ENCODE measurements around the gene NKD1. TPM values are rescaled to one million over a fixed set of nuclear protein-coding genes. Genes with fewer than 3 reads are reported as not detected.
"Not testable (repeated sequence)": the region's sequence is repeated elsewhere in the genome, so short reads cannot be mapped to it uniquely, and the experiment has no call there.

The NKD1 gene
- total RNA-seq, 1 donor from 2014 or later = 0.96 TPM

GRCh38 chr16:50534958-50535357 lies 13.2 kb upstream of the NKD1 start:
- Mint-ChIP-seq H3K4me3 (ENCODE audit: low read depth) (no peak overlapping the region), H3K27ac (no peak overlapping the region), H3K27me3 (ENCODE audit: low read depth) (peaks cover 8% of the 10 kb centered on the region), H3K36me3 (ENCODE audit: low read depth) (no peaks in the 10 kb centered on the region), H3K4me1 (ENCODE audit: low read depth) (no peaks in the 10 kb centered on the region), H3K9me3 (peaks cover 5% of the 10 kb centered on the region)
- intact Hi-C loops (cut with micrococcal nuclease) = no loop called here
- no peak for DNase-seq (ENCODE audit: low spot score)

GRCh38 chr16:50535506-50536257 lies 12.5 kb upstream of the NKD1 start:
- no peak overlapping the region for H3K27ac Mint-ChIP-seq
- no peaks in the 10 kb centered on the region for H3K4me1 Mint-ChIP-seq (ENCODE audit: low read depth)
- intact Hi-C loops (cut with micrococcal nuclease) = no loop called here
- DNase-seq (ENCODE audit: low spot score) = no peak
- no peaks in the 10 kb centered on the region for H3K9me3 Mint-ChIP-seq
- peaks cover 3% of the 10 kb centered on the region for H3K27me3 Mint-ChIP-seq (ENCODE audit: low read depth)
- H3K4me3 Mint-ChIP-seq (ENCODE audit: low read depth) = no peak overlapping the region
- H3K36me3 Mint-ChIP-seq (ENCODE audit: low read depth) = no peaks in the 10 kb centered on the region

- H3K27ac Mint-ChIP-seq; H3K36me3 Mint-ChIP-seq (ENCODE audit: low read depth); DNase-seq (ENCODE audit: low spot score); H3K4me1 Mint-ChIP-seq (ENCODE audit: low read depth); H3K27me3 Mint-ChIP-seq (ENCODE audit: low read depth); H3K4me3 Mint-ChIP-seq (ENCODE audit: low read depth); H3K9me3 Mint-ChIP-seq; intact Hi-C loops (cut with micrococcal nuclease): not testable (repeated sequence)
Observed at GRCh38 chr16:50536258-50536645, 11.9 kb upstream of the NKD1 start.

- H3K4me3 Mint-ChIP-seq (ENCODE audit: low read depth) = no peak overlapping the region
- H3K9me3 Mint-ChIP-seq = no peaks in the 10 kb centered on the region
- no peak for DNase-seq (ENCODE audit: low spot score)
- H3K36me3 Mint-ChIP-seq (ENCODE audit: low read depth) = no peaks in the 10 kb centered on the region
- H3K27me3 Mint-ChIP-seq (ENCODE audit: low read depth) = peaks cover 11% of the 10 kb centered on the region
- no peak overlapping the region for H3K27ac Mint-ChIP-seq
- H3K4me1 Mint-ChIP-seq (ENCODE audit: low read depth) = no peaks in the 10 kb centered on the region
- intact Hi-C loops (cut with micrococcal nuclease) = no loop called here
Observed at GRCh38 chr16:50537533-50538290, 10.5 kb upstream of the NKD1 start.

- Mint-ChIP-seq H3K27ac (no peak overlapping the region), H3K4me1 (ENCODE audit: low read depth) (no peaks in the 10 kb centered on the region), H3K9me3 (peaks cover 8% of the 10 kb centered on the region), H3K4me3 (ENCODE audit: low read depth) (no peak overlapping the region), H3K36me3 (ENCODE audit: low read depth) (no peaks in the 10 kb centered on the region), H3K27me3 (ENCODE audit: low read depth) (peaks cover 18% of the 10 kb centered on the region)
- intact Hi-C loops (cut with micrococcal nuclease) = no loop called here
- DNase-seq (ENCODE audit: low spot score) = no peak
Observed at GRCh38 chr16:50538411-50539052, 9.7 kb upstream of the NKD1 start.

GRCh38 chr16:50539053-50539695 lies 9.0 kb upstream of the NKD1 start:
- Mint-ChIP-seq H3K9me3 (peaks cover 14% of the 10 kb centered on the region), H3K27me3 (ENCODE audit: low read depth) (peaks cover 24% of the 10 kb centered on the region), H3K4me3 (ENCODE audit: low read depth) (no peak overlapping the region), H3K4me1 (ENCODE audit: low read depth) (no peaks in the 10 kb centered on the region), H3K27ac (no peak overlapping the region), H3K36me3 (ENCODE audit: low read depth) (no peaks in the 10 kb centered on the region)
- intact Hi-C loops (cut with micrococcal nuclease) = no loop called here
- no peak for DNase-seq (ENCODE audit: low spot score)

GRCh38 chr16:50539822-50540710 lies 8.1 kb upstream of the NKD1 start:
- H3K36me3 Mint-ChIP-seq (ENCODE audit: low read depth) = no peaks in the 10 kb centered on the region
- H3K4me1 Mint-ChIP-seq (ENCODE audit: low read depth) = no peaks in the 10 kb centered on the region
- H3K27ac Mint-ChIP-seq = no peak overlapping the region
- intact Hi-C loops (cut with micrococcal nuclease) = no loop called here
- no peak for DNase-seq (ENCODE audit: low spot score)
- H3K9me3 Mint-ChIP-seq = peaks cover 18% of the 10 kb centered on the region
- H3K27me3 Mint-ChIP-seq (ENCODE audit: low read depth) = peaks cover 31% of the 10 kb centered on the region
- H3K4me3 Mint-ChIP-seq (ENCODE audit: low read depth) = no peak overlapping the region

GRCh38 chr16:50540711-50541007 lies 7.5 kb upstream of the NKD1 start:
- Mint-ChIP-seq H3K36me3 (ENCODE audit: low read depth) (no peaks in the 10 kb centered on the region), H3K9me3 (peaks cover 18% of the 10 kb centered on the region), H3K27ac (no peak overlapping the region), H3K4me1 (ENCODE audit: low read depth) (no peaks in the 10 kb centered on the region), H3K27me3 (ENCODE audit: low read depth) (peaks cover 34% of the 10 kb centered on the region), H3K4me3 (ENCODE audit: low read depth) (no peak overlapping the region)
- no peak for DNase-seq (ENCODE audit: low spot score)
- intact Hi-C loops (cut with micrococcal nuclease) = no loop called here

- intact Hi-C loops (cut with micrococcal nuclease) = no loop called here
Observed at GRCh38 chr16:50542703-50543102, 5.5 kb upstream of the NKD1 start.

GRCh38 chr16:50546125-50546524 lies 2.1 kb upstream of the NKD1 start:
- H3K4me3 Mint-ChIP-seq (ENCODE audit: low read depth) = no peak overlapping the region
- no peak overlapping the region for H3K27ac Mint-ChIP-seq
- peaks cover 4% of the 10 kb centered on the region for H3K4me1 Mint-ChIP-seq (ENCODE audit: low read depth)
- H3K9me3 Mint-ChIP-seq = peaks cover 18% of the 10 kb centered on the region
- no peak for DNase-seq (ENCODE audit: low spot score)
- H3K36me3 Mint-ChIP-seq (ENCODE audit: low read depth) = no peaks in the 10 kb centered on the region
- intact Hi-C loops (cut with micrococcal nuclease) = loop anchor here (2.0 to 5.0 kb wide), 3 partner anchors 43 to 201 kb away; no protein-coding TSS in a partner anchor
- peaks cover 65% of the 10 kb centered on the region for H3K27me3 Mint-ChIP-seq (ENCODE audit: low read depth)

More at GRCh38 chr16:50542703-50543102, 5.5 kb upstream of the NKD1 start:
- Mint-ChIP-seq H3K36me3 (ENCODE audit: low read depth) (no peaks in the 10 kb centered on the region), H3K27ac (no peak overlapping the region), H3K4me1 (ENCODE audit: low read depth) (peaks cover 4% of the 10 kb centered on the region), H3K9me3 (peaks cover 18% of the 10 kb centered on the region), H3K4me3 (ENCODE audit: low read depth) (no peak overlapping the region), H3K27me3 (ENCODE audit: low read depth) (peaks cover 44% of the 10 kb centered on the region)
- DNase-seq (ENCODE audit: low spot score) = no peak

GRCh38 chr16:50547340-50548124 lies 664 bp upstream of the NKD1 start:
- Mint-ChIP-seq H3K4me3 (ENCODE audit: low read depth) (peak overlapping the region; percentile 90), H3K4me1 (ENCODE audit: low read depth) (peaks cover 4% of the 10 kb centered on the region), H3K27ac (peak overlapping the region; percentile 28), H3K36me3 (ENCODE audit: low read depth) (no peaks in the 10 kb centered on the region), H3K27me3 (ENCODE audit: low read depth) (peaks cover 66% of the 10 kb centered on the region), H3K9me3 (peaks cover 18% of the 10 kb centered on the region)
- peak; percentile 75 for DNase-seq (ENCODE audit: low spot score)
- intact Hi-C loops (cut with micrococcal nuclease) = loop anchor here (1.0 to 5.0 kb wide), 4 partner anchors 41 to 259 kb away; no protein-coding TSS in a partner anchor
